OCI-LY7 (cell line): Measurements from ENCODE around the gene ADAM12. TPM values are rescaled to one million over a fixed set of nuclear protein-coding genes. Genes with fewer than 3 reads are reported as not detected.

Experiments
- BruUV-seq: library from RNA; stranded (reverse); fragments of 400-500 nt; replicated peaks from 2 replicates; lab custom pipeline; 2021; lab: Mats Ljungman, UMichigan
- CTCF ChIA-PET: fragments of 300-600 bp; sonication (Branson Sonifier 250); formaldehyde crosslinking; loops from one replicate; lab custom pipeline; 2022; ENCODE audit warnings: antibody characterized with exemption; ENCODE audit not compliant: unreplicated experiment; lab: Charles Lee
- POLR2A ChIA-PET: fragments of 300-600 bp; sonication (Branson Sonifier 250); formaldehyde crosslinking; loops from one replicate; lab custom pipeline; 2022; ENCODE audit warnings: antibody characterized with exemption; lab: Charles Lee
- DNase-seq: peaks from one replicate; pipeline ENCODE4 v3.0.0-alpha.2; 2015; ENCODE audit warnings: low spot score
- H2AFZ ChIP-seq: fragments of 200-600 bp; sonication (generic), shearing (Covaris generic); 2 replicates; pipeline ENCODE4 v1.6.1; 2014; ENCODE audit warnings: mild to moderate bottlenecking, antibody characterized with exemption, low read length, moderate library complexity
- H3K27ac ChIP-seq: fragments of 200-600 bp; sonication (generic); 2 replicates; pipeline ENCODE4 v1.5.1; 2014; ENCODE audit warnings: mixed run types, low read depth, mild to moderate bottlenecking, moderate library complexity, low read length, inconsistent platforms; ENCODE audit not compliant: poor library complexity, severe bottlenecking
- H3K36me3 ChIP-seq: fragments of 200-600 bp; sonication (generic); 2 replicates; pipeline ENCODE4 v1.6.1; 2014; ENCODE audit warnings: mild to moderate bottlenecking, antibody characterized with exemption, low read length, moderate library complexity, mixed read lengths; ENCODE audit not compliant: insufficient read depth
- H3K4me1 ChIP-seq: fragments of 200-600 bp; sonication (generic); 2 replicates; pipeline ENCODE4 v1.5.1; 2014; ENCODE audit warnings: mild to moderate bottlenecking, low read length; ENCODE audit not compliant: insufficient read depth, poor library complexity, severe bottlenecking
- H3K4me2 ChIP-seq: fragments of 200-600 bp; sonication (generic); 2 replicates; pipeline ENCODE4 v1.6.1; 2014; ENCODE audit warnings: mild to moderate bottlenecking, low read length
- H3K4me3 ChIP-seq: fragments of 200-600 bp; sonication (generic); 2 replicates; pipeline ENCODE4 v1.5.1; 2014; ENCODE audit warnings: mild to moderate bottlenecking, low read depth, low read length; ENCODE audit not compliant: poor library complexity, severe bottlenecking
- H3K79me2 ChIP-seq: fragments of 200-600 bp; sonication (generic); 2 replicates; pipeline ENCODE4 v1.6.1; 2016; ENCODE audit warnings: low read depth, mild to moderate bottlenecking, low read length, moderate library complexity, mixed read lengths; ENCODE audit not compliant: insufficient read depth
- H3K9me2 ChIP-seq: fragments of 200-600 bp; sonication (generic); 2 replicates; pipeline ENCODE4 v1.6.1; 2016; ENCODE audit warnings: mild to moderate bottlenecking, low read length, mixed read lengths; ENCODE audit not compliant: insufficient read depth
- H3K9me3 ChIP-seq: fragments of 200-600 bp; sonication (generic); 2 replicates; pipeline ENCODE4 v1.6.1; 2014; ENCODE audit warnings: mild to moderate bottlenecking, mixed run types, low read length, mixed read lengths
- H4K20me1 ChIP-seq: fragments of 200-600 bp; sonication (generic); 2 replicates; pipeline ENCODE4 v1.6.1; 2014; ENCODE audit warnings: mild to moderate bottlenecking, antibody characterized with exemption, low read length, moderate library complexity, mixed read lengths; ENCODE audit not compliant: insufficient read depth
- CTCF ChIP-seq: fragments of 200-600 bp; sonication (generic); conservative IDR thresholded peaks from 2 replicates; pipeline ENCODE4 v1.5.1; 2014; ENCODE audit warnings: mild to moderate bottlenecking, antibody characterized with exemption, low read length, moderate library complexity, mixed read lengths
- EZH2phosphoT487 ChIP-seq: fragments of 200-600 bp; sonication (generic); IDR thresholded peaks from 2 replicates; pipeline ENCODE4 v1.6.1; 2018; ENCODE audit warnings: low read depth, borderline replicate concordance, mild to moderate bottlenecking, mixed run types, antibody characterized with exemption, low read length, moderate library complexity, mixed read lengths
- intact Hi-C: fragments of 100-400 bp; cut with micrococcal nuclease; formaldehyde crosslinking; loops from one replicate; pipeline ENCODE4 v1.10.0; 2022; ENCODE audit not compliant: unreplicated experiment
- total RNA-seq, 2 experiments: library from RNA; depleted of rRNA in 1 of 2; stranded (reverse); fragments of >200 nt in 1 of 2; shearing (Covaris generic) in 1 of 2; gene quantifications; 2 replicates each; pipeline ENCODE4 v1.2.3, GENCODE V29; 2014 to 2022

The ADAM12 gene
- total RNA-seq, 2 experiments from 2014 or later, result 0.06 TPM; not detected in 1

DNA sequence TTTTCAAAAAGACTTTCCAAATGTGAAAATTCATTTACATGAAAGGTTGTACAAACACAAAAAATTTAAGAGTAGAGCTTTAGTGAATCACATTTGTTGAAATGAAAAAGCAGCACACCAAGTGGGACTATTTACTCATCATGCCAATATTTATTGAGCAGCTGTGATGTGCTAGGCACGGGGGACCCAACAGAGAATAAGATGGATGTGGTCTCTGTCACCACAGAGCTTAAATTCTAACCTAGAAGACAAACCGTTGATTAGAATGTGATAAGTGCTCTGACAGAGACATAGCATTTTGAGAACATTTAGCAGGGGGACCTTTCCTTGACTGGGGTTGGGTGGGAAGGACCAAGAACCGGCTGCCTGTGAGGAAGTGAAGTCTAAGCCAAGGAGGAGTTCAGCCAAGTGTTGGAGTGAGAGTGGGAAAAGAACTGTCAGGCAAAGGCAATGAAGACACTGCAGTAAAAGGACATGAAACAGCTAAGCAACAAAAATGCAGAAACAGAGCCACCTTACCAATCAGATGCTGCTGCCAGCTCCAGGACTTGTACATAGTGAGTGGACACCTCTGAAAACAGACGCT lies 19.1 kb downstream of the ADAM12 start:
- H3K4me3 ChIP-seq, result no peak overlapping the region
- ChIA-PET POLR2A (interaction anchor here (1.0 kb wide), 1 partner anchor 281 kb away, joined by 3 read pairs; no protein-coding TSS in a partner anchor), CTCF (no interaction called here)
- no peaks in the 10 kb centered on the region for H3K9me3 ChIP-seq
- no peak overlapping the region for H2AFZ ChIP-seq
- H3K79me2 ChIP-seq, result no peaks in the 10 kb centered on the region
- no peaks in the 10 kb centered on the region for H3K9me2 ChIP-seq
- H3K27ac ChIP-seq, result no peak overlapping the region
- intact Hi-C loops, result no loop called here
- TF ChIP-seq CTCF, result no peak
- DNase-seq, result no peak
- no peak overlapping the region for H3K4me2 ChIP-seq
- no TSS peak for BruUV-seq
- no peaks in the 10 kb centered on the region for H4K20me1 ChIP-seq
- no peaks in the 10 kb centered on the region for H3K4me1 ChIP-seq
- H3K36me3 ChIP-seq, result no peaks in the 10 kb centered on the region

GRCh38 chr10:126357169-126357568 lies 31.1 kb downstream of the ADAM12 start:
- POLR2A ChIA-PET, result no interaction called here
- intact Hi-C loops, result no loop called here
- Histone ChIP-seq H3K4me1 (no peaks in the 10 kb centered on the region), H3K79me2 (no peaks in the 10 kb centered on the region), H3K36me3 (no peaks in the 10 kb centered on the region), H4K20me1 (no peaks in the 10 kb centered on the region), H2AFZ (no peak overlapping the region), H3K9me2 (no peaks in the 10 kb centered on the region), H3K9me3 (no peaks in the 10 kb centered on the region), H3K27ac (no peak overlapping the region), H3K4me2 (no peak overlapping the region), H3K4me3 (no peak overlapping the region)
- TF ChIP-seq CTCF, result no peak
- TF ChIP-seq EZH2phosphoT487, result no peak
- no peak for DNase-seq
- BruUV-seq, result no TSS peak
- CTCF ChIA-PET, result no interaction called here

DNA sequence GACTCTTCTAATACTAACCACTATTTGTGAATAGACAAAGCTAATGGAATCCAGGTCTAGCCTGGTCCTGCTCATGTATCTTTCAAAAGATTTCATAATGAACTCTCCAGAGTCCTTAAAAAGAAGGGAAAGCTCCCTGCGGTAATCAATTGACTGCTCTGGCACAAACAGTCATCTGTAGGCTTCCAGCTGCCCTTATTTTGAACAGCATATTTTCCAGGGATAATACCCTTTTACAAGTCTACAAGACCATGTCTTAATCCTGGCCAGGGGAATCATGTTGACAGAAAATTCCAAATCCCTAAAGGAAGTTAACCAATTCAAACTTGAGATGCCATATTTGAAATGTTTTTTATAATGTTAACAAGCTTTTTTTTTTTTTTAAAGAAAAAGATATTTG lies 34.6 kb downstream of the ADAM12 start:
- no peaks in the 10 kb centered on the region for H3K79me2 ChIP-seq
- no peaks in the 10 kb centered on the region for H3K9me3 ChIP-seq
- no peak overlapping the region for H3K4me2 ChIP-seq
- TF ChIP-seq CTCF, result no peak
- no peak for TF ChIP-seq EZH2phosphoT487
- BruUV-seq, result no TSS peak
- no peak overlapping the region for H2AFZ ChIP-seq
- H3K27ac ChIP-seq, result no peak overlapping the region
- H3K9me2 ChIP-seq, result no peaks in the 10 kb centered on the region
- no peak for DNase-seq
- H3K4me1 ChIP-seq, result no peaks in the 10 kb centered on the region
- intact Hi-C loops, result no loop called here
- H3K36me3 ChIP-seq, result no peaks in the 10 kb centered on the region
- H3K4me3 ChIP-seq, result no peak overlapping the region
- ChIA-PET POLR2A (interaction anchor here (0.6 kb wide), 2 partner anchors 112 to 325 kb away, joined by 3 read pairs; no protein-coding TSS in a partner anchor), CTCF (no interaction called here)
- no peaks in the 10 kb centered on the region for H4K20me1 ChIP-seq
